GM21367 (cell line): ENCODE results near the gene OXCT1.
"Not testable (repeated sequence)": the region's sequence is repeated elsewhere in the genome, so short reads cannot be mapped to it uniquely, and the experiment has no call there.

Experiments used
- ATAC-seq: cut with Tn5 transposase; IDR thresholded peaks from one replicate; pipeline ENCODE4 v1.9.1; 2021; ENCODE audit not compliant: unreplicated experiment

OXCT1 gene

DNA sequence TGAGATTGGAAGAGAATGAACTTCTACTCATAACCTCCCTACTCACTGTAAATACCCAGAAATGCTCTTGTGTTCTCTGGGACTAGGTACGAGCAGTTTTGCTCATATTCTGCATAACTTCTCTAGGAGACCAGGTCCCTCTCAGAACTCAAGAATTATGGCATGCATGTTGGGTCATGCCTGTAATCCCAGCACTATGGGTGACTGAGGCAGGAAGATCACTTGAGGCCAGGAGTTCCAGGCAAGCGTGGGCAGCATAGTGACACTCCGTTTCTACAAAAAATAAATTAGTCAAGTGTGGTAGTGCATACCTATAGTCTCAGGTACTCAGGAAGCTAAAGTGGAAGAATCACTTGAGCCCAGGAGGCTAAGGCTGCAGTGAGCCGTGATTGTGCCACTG, 141.9 kb downstream of the OXCT1 start:
- no peak for ATAC-seq

DNA sequence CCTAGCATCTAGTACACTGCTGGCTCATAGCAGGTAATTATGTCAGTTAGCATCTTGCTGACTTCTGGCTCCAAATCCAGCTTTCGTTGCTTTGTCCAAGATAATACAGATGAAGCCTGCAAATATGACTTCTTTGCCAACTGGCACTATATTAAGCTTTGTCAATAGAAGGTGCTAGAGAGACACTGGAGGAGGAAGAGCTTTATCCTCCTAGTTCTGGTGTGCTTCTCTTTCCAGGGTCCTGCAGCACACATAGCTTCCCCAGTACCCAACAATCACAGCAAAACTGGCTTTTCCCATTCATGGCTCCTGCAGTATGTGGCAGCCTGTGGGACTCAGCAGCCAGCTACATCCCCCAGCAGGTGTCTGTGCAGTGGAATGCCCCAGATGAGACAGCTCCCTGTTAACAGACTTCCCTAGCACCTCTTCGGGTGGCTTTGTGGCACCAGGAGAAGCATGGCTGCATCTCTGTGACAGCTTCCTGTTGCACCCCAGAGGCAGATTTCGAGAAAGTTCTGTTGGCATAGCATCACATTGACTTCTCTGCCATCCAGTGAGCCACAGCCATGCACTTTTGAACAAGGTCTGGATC, 147.8 kb downstream of the OXCT1 start:
- ATAC-seq, result no peak

DNA sequence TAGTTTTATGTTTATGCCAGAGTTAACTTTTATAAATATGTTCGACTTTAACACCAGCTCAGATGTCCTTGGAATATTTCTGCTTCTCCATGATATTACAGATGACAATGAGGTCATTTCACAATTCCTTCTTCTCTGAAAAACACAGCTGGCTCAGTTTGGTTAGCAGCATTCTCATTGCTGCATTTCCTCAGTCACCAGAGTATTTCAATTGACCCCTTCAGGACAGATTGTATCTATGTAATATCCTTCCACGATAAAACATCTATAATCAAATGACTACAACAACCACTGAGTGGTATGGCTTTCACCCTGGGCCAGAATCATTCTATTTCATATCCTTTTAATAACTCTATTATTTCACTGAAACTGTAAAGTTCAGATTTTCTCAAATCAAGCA, 148.7 kb downstream of the OXCT1 start:
- no peak for ATAC-seq

DNA sequence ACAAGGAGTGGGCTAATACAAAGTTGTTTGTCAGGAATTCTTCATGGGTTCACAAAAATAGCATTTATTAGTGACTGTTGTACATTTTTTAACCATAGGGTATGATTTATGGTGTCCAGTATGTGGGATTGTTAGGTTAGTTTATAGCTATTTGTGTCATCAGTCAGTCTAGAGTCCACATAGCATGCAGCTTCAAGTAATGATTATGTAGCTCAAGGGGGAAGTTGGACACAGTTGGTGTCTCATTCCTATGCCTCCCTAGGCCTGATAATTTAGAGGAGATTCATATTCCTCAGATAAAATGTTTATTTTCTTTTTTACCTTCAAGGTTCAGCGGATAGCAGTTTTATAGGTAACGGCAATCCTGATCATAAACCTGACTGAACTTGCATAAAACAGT, 153.8 kb downstream of the OXCT1 start:
- no peak for ATAC-seq

DNA sequence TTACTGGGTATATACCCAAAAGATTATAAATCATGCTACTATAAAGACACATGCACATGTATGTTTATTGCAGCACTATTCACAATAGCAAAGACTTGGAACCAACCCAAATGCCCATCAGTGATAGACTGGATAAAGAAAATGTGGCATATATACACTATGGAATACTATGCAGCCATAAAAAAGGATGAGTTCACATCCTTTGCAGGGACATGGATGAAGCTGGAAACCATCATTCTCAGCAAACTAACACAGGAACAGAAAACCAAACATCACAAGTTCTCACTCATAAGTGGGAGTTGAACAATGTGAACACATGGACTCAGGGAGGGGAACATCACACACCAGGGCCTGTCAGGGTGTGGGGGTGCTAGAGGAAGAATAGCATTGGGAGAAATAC, 155.8 kb downstream of the OXCT1 start:
- not testable (repeated sequence) for ATAC-seq

DNA sequence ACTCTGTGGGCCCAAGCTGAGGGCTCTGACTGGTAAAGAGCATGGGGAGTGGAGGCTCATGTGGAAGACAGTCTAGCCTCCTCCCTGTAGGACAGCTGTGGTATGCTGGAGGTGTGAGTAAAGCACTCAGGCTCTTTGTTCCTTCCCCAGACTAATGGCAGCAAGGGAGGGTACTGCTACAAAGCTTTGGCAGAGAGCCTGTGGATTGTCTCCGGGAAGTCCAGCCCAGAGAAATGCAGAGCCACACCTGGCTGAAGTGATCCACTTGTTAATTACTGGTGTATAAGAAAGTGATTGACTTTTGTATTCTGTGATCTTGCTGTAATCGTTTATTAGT, 161.7 kb downstream of the OXCT1 start:
- ATAC-seq, result no peak

DNA sequence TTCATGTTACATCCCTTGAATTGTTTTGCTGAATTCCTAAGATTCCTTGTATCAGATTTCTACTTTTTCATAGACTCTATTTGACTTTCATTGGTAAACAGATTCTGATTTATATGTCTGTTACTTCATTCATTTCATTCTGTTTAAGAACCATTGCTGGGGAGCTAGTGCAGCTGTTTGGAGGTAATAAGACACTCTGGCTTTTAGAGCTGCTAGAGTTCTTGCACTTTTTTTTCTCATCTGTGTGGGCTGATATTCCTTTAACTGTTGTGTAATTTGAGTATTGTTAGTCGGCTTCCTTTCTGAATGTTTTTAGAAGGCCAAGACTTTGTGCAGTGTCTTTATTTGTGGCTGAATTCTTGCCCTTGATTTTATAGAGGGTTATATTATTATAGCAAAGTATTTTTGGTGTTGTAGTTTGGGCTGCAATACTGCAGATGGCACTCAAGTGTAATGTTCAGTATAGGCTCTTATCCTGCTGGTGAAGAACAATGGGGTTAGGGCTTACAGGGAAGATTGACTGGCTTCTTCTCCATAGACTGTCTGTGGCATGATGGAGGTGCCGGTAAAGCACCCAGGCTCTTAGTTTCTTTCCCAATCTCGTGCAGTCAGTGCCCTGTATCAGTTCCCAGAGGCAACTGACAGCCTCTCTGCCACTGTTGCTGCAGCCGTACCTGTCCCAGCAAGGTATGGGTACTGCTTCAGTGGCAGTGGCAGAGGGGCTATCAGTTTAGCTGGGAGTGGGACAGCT, 162.2 kb downstream of the OXCT1 start:
- peak; percentile 85 for ATAC-seq

DNA sequence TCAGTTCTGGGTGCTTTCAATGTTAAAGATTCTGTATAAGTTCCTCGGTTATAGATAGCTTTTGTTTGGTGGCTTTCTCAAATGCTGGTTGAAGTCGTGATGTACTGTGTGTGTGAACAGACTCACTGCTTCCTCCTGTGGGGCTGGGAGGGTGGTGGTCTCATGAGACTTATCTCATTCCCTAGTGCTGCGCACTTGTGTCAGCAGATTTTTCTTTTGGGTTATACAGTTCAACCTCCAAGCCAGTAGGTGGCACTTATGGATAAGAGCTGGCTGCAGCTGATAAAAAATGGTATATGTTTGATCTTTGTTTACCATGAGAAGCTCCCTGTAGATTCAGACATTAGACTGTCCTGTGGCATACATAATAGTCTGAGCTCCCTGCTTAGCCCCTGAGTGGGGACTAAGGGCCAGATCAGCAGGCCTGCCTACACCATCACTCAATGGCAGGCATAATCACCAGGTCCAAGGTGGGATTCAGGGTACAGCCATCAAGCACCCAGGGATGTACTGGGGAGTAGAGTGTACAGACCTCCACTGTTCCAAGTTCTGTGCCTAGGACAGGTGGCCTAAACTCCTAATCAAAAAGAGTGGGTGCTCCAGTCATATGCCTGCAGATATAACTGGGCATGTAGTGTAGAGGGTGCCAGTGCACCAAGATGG, 174.2 kb downstream of the OXCT1 start:
- ATAC-seq, result peak; percentile 85

DNA sequence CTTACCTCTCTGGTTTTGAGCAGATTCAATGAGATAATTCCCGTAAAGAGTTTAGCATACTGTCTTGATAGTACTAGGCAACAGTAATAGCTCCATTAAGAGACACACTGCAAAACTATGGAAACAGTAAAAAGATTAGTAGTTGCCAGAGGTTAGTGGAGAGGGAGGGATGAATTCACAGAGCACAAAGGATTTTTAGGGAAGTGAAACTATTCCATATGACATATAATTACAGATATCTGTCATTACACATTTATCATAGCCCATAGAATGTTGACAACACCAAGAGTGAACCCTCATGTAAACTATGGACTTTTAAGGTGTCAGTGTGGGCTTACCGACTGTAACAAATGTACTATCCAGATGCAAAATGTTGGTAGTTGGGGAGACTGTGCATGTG, 183.5 kb downstream of the OXCT1 start:
- no peak for ATAC-seq

DNA sequence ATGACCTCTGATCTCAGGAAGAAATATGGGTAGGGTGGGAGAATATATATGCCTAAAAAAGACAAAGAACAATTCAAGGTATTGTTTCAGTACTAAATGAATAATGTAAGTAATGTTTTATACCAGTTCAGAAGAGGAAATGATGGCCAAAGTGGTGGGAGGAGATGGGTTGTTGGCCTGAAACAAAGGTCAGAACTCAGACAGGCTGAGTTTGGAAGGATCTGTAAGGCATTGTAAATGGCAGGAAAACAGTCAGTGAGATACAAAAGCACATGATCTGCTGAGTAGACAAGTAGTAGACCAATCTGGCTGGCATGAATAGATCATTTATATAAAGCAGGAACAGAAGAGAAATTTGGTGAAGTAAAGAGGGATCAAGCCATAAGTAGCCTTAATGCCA, 184.0 kb downstream of the OXCT1 start:
- ATAC-seq, result no peak

DNA sequence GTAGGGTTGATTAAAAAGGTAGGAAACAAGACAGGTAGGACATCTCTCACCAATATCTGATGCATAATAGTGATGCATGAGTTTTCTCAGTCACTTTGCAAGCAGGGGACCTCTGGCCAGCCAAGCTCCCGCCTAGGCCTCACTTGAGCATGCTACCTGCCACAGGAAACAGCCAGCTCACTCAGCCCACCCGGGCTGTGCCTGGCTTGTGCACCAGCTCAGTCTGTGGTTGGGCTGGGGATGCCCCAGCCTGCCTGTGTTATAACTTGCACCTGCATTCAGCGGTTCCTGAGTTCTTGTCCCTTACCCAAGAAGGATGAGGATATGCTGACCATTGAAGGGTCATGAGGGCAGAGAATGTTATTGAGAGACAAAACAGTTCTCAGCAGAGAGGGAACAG, 187.0 kb downstream of the OXCT1 start:
- no peak for ATAC-seq

DNA sequence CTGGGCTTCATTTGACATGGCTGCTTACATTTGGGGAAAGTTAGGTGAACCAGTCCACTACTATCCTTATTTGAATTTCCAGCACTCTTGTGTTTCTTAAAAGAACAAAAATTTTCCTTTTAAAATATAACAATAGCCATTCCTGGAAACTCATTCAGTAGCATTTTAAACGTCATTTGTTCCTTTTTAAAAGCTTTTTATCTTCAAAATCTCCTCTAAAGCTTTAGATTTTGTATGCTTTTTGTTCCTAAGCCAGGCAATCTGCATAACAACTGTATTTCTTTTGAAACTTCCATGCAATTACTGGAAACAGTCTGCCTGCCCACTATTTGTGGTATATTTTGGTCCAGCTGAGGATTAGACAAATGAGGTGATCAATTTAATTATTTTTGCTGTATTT, 187.6 kb downstream of the OXCT1 start:
- ATAC-seq, result no peak

DNA sequence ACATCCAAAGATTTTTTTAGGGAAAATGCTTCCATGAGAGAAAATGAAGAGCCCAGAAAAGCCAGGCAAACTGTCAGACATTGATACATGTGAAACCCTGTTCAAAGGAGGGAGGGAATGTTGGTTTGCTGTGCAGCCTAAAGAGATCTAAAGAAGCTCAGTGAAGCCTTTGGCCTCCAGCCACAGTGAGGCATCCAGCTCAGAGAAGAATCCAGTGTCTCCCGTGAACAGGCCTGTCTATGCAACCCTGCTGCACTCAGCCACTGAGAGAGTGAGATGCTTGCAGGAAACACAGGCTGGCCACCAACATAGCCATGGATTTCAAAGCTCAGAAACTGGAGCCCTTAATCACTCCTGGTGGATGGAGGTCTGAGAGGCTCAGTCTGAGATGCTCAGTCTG, 188.4 kb downstream of the OXCT1 start:
- ATAC-seq, result no peak
